GM19468 (cell line): ENCODE data around the gene IRX6.

Experiments
- ATAC-seq: cut with Tn5 transposase; IDR thresholded peaks from one replicate; pipeline ENCODE4 v1.9.1; 2021; ENCODE audit warnings: mild to moderate bottlenecking, moderate library complexity, moderate number of reproducible peaks; ENCODE audit not compliant: unreplicated experiment; ENCODE audit errors: extremely low read depth

The IRX6 gene

GRCh38 chr16:55308973-55309372 is 15.0 kb upstream of the IRX6 start:
- no peak for ATAC-seq

- no peak for ATAC-seq
These were observed 1.7 kb upstream of the IRX6 start for GRCh38 chr16:55322327-55322726.

GRCh38 chr16:55324285-55325079 is 479 bp downstream of the IRX6 start:
- no peak for ATAC-seq

- no peak for ATAC-seq
These were observed 1.1 kb downstream of the IRX6 start for GRCh38 chr16:55325080-55325447.

- ATAC-seq, result no peak
These were observed 1.6 kb downstream of the IRX6 start for GRCh38 chr16:55325458-55326109.

GRCh38 chr16:55326261-55327092 is 2.5 kb downstream of the IRX6 start:
- no peak for ATAC-seq

- no peak for ATAC-seq
These were observed 4.9 kb downstream of the IRX6 start for GRCh38 chr16:55328611-55329569.

GRCh38 chr16:55329791-55330428 is 5.9 kb downstream of the IRX6 start:
- ATAC-seq, result no peak

GRCh38 chr16:55330781-55331647 is 7.0 kb downstream of the IRX6 start:
- ATAC-seq, result no peak

GRCh38 chr16:55331648-55332185 is 7.7 kb downstream of the IRX6 start:
- no peak for ATAC-seq

GRCh38 chr16:55333684-55334083 is 9.7 kb downstream of the IRX6 start:
- peak; percentile 69 for ATAC-seq

- ATAC-seq, result no peak
These were observed 14.6 kb downstream of the IRX6 start for GRCh38 chr16:55338646-55339045.

- no peak for ATAC-seq
These were observed 16.4 kb downstream of the IRX6 start for GRCh38 chr16:55340445-55340844.

GRCh38 chr16:55341681-55342080 is 17.7 kb downstream of the IRX6 start:
- ATAC-seq, result no peak

- no peak for ATAC-seq
These were observed 22.5 kb downstream of the IRX6 start for GRCh38 chr16:55346475-55346874.

GRCh38 chr16:55349867-55350266 is 25.9 kb downstream of the IRX6 start:
- no peak for ATAC-seq

GRCh38 chr16:55350984-55351383 is 27.0 kb downstream of the IRX6 start:
- ATAC-seq, result no peak

- ATAC-seq, result no peak
These were observed 27.9 kb downstream of the IRX6 start for GRCh38 chr16:55351936-55352335.
